Measurements from ENCODE around the gene BFAR. TPM values are rescaled to one million over a fixed set of nuclear protein-coding genes. Genes with fewer than 3 reads are reported as not detected.

Gene BFAR
- polyA plus RNA-seq, 1 experiment, result 77.1 TPM

GRCh38 chr16:14668556-14669223, 35.9 kb downstream of the BFAR start:
- DNase-seq (ENCODE audit: low read depth), result no peak
- CTCF ChIA-PET, result no interaction called here
- Histone ChIP-seq H3K27me3 (ENCODE audit: control insufficient read depth, insufficient read depth, low read length) (no peaks in the 10 kb centered on the region), H3K36me3 (ENCODE audit: control insufficient read depth, insufficient read depth, low read length) (peaks cover 13% of the 10 kb centered on the region), H3K4me3 (ENCODE audit: low read depth, low read length) (no peak overlapping the region)
- POLR2A ChIA-PET, result interaction anchor here (0.7 kb wide), 1 partner anchor 14 kb away, joined by 3 read pairs; no protein-coding TSS in a partner anchor
- TF ChIP-seq CTCF (IDR thresholded peaks at IDR 0.05; ENCODE audit: insufficient read depth, low read depth, low read length), result no peak

- no peak for DNase-seq (ENCODE audit: low read depth)
- TF ChIP-seq CTCF (IDR thresholded peaks at IDR 0.05; ENCODE audit: insufficient read depth, low read depth, low read length), result no peak
- ChIA-PET POLR2A (no interaction called here), CTCF (no interaction called here)
- no peak overlapping the region for H3K4me3 ChIP-seq (ENCODE audit: low read depth, low read length)
- peaks cover 12% of the 10 kb centered on the region for H3K36me3 ChIP-seq (ENCODE audit: control insufficient read depth, insufficient read depth, low read length)
- H3K27me3 ChIP-seq (ENCODE audit: control insufficient read depth, insufficient read depth, low read length), result no peaks in the 10 kb centered on the region
Measured at GRCh38 chr16:14669776-14670175, 37.0 kb downstream of the BFAR start.

- POLR2A ChIA-PET, result no interaction called here
- Histone ChIP-seq H3K4me3 (ENCODE audit: low read depth, low read length) (no peak overlapping the region), H3K27me3 (ENCODE audit: control insufficient read depth, insufficient read depth, low read length) (no peaks in the 10 kb centered on the region), H3K36me3 (ENCODE audit: control insufficient read depth, insufficient read depth, low read length) (peaks cover 4% of the 10 kb centered on the region)
- CTCF ChIA-PET, result no interaction called here
- no peak for DNase-seq (ENCODE audit: low read depth)
- TF ChIP-seq CTCF (IDR thresholded peaks at IDR 0.05; ENCODE audit: insufficient read depth, low read depth, low read length), result no peak
Measured at GRCh38 chr16:14672403-14672971, 39.7 kb downstream of the BFAR start.

GRCh38 chr16:14676633-14677032, 43.9 kb downstream of the BFAR start:
- TF ChIP-seq CTCF (IDR thresholded peaks at IDR 0.05; ENCODE audit: insufficient read depth, low read depth, low read length), result no peak
- peaks cover 3% of the 10 kb centered on the region for H3K27me3 ChIP-seq (ENCODE audit: control insufficient read depth, insufficient read depth, low read length)
- ChIA-PET CTCF (no interaction called here), POLR2A (no interaction called here)
- no peaks in the 10 kb centered on the region for H3K36me3 ChIP-seq (ENCODE audit: control insufficient read depth, insufficient read depth, low read length)
- no peak for DNase-seq (ENCODE audit: low read depth)
- no peak overlapping the region for H3K4me3 ChIP-seq (ENCODE audit: low read depth, low read length)

GRCh38 chr16:14677627-14678026, 44.9 kb downstream of the BFAR start:
- CTCF ChIA-PET, result no interaction called here
- Histone ChIP-seq H3K36me3 (ENCODE audit: control insufficient read depth, insufficient read depth, low read length) (no peaks in the 10 kb centered on the region), H3K4me3 (ENCODE audit: low read depth, low read length) (no peak overlapping the region), H3K27me3 (ENCODE audit: control insufficient read depth, insufficient read depth, low read length) (peaks cover 3% of the 10 kb centered on the region)
- POLR2A ChIA-PET, result no interaction called here
- DNase-seq (ENCODE audit: low read depth), result no peak
- no peak for TF ChIP-seq CTCF (IDR thresholded peaks at IDR 0.05; ENCODE audit: insufficient read depth, low read depth, low read length)
